Stimulated activated CD8-positive, alpha-beta memory T cell treated with anti-CD3 and anti-CD28 coated beads, Interleukin-15, amount 100 ng/mL, for 4 hours (primary cell): ENCODE measurements around the gene HOXB5.

Experiments used
- DNase-seq, 2 donors: peaks; one replicate each; pipeline ENCODE4 v3.0.0-alpha.2; 2020; ENCODE audit warnings: low read depth in 2 of 2

Gene HOXB5

DNA sequence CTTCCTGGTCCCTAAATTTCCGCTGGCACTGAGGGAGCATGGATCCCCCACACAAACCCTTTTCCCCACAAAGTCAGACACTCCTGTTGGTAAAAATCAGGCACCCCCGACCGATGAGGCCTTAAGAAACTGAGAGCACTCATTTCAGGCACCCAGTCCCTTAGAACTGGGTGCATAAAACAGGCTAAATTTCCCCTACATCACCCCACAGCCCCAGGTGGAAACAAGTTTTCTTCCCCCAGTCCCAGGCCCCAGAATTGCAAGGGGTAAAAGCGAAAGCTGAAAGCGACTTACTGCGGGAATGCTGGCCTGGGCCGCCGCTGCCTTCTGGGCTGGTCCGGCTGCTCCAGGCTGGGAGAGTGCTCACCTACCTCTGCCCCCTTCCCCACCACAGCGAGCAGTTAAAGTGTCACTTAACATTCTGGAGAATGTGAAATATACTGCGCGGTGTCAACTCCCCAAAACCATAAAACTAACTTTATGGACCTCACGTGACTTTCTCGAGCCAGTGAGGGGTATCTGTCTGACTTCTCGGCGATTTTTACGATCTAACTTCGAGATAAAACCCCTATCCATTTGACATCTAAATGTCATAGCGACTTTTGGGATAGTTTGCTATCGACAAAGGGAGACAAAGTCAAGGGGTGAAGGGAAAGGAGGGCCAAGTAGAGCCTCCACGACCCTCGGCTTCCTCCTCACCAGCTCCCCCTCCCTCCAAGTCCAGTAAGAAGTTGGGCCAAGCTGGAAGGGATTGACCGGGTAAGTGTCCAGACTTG is 3.6 kb downstream of the HOXB5 start, which contains the start of gene HOXB3:
Gene HOXB3, minus strand, starts transcription at position 411 of the 776 bp plus-strand sequence. CDS start 37,767 bp downstream, outside the sequence.
- no peak for DNase-seq

GRCh38 chr17:48589060-48589830 is 4.3 kb downstream of the HOXB5 start:
- DNase-seq = no peak

DNA sequence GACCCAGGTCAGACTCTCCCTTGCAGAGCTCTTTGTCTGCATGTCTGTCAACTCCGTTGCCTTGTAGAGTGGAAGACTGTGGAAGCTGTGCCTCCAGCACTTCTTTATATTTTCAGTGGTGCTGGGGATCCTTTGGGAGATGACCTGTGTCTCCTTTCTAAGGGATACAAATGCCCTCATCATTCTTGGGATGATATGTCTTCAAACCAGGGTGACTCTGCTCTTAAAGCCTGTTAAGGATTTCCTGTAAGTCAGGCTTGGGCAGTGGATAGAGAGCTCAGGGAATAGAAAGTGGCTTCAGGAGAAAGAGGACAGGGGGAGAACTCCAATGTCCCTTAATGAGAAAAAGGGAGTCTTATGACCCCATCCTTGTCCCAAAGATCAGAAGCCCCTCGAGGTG is 5.1 kb downstream of the HOXB5 start:
- no peak for DNase-seq

DNA sequence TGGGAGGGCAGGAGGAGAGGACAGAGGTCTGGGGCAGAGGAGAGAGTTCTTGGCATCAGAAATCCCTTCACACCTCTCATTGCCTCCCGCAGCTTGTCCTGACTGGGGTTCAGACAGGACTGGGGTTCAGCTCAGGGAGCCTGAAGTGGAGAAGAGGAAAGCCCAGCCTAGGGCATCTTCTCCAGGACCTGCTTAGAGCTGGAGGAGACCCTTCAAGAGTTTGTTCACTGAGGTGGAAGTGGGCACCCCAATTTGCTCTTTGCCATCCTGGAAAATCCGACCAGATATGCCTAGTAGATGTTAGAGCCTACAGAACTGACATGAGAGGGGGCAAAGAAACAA is 5.5 kb downstream of the HOXB5 start:
- no peak for DNase-seq

DNA sequence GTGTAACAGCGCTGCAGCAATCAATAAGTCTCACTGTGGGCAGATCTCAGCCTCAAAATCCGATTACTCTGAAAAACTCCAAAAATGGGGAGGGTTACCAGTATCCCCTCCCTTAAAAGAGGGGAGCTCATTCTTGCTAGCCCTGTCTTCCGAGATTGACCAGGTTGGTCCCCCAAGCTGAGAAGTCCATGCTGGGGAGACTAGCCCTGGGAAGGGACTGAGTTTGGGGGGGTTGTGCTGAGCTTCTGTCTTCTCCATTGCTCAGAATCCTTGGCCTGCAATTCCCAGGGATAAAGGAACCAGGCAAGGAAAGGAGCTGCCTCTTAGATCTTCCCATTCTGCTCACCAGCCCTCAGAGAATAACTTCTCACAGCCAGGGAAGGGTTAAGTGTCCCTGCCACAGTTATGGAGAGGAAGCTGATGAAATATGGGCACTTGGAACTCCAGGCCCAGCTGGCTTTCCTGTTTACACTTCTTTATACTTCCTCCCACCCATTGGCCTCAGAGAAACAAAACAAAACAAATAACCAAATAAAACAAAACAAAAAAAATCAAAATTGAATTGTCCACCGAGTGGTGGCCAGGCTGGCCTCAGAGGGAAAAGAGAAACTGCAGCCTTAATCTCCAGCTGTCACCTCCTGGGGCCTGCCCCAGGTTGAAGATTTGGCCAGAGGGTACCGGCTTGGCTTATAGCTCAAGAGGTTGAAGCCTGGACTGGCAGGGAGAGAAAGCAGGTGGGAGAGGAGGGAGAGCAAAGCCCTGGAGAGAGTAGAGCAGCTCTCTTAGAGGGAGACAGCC is 6.1 kb downstream of the HOXB5 start:
- no peak for DNase-seq

- DNase-seq = no peak
Measured at GRCh38 chr17:48586355-48587258, 7.0 kb downstream of the HOXB5 start.

GRCh38 chr17:48584223-48584741 is 9.3 kb downstream of the HOXB5 start:
- no peak for DNase-seq

- no peak for DNase-seq
Measured at GRCh38 chr17:48583708-48584222, 9.8 kb downstream of the HOXB5 start.

DNA sequence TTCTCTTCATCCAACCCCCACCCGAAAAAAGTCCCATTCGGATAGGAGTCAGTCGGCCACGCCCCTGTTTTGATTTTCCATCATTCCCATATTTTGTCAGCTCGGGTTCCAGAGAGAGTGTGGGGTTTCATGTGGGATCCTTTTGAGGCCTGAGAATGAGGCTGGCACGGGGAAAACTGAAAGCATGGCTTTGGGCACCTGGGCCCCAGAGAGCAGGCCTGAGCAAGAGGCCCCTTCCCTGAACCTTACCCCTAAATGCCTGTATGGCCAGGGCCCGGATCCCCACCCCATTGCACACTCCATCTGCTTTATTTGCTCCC is 10.9 kb downstream of the HOXB5 start:
- no peak for DNase-seq

GRCh38 chr17:48579760-48580554 is 13.6 kb downstream of the HOXB5 start:
- DNase-seq = no peak

GRCh38 chr17:48579471-48579759 is 14.2 kb downstream of the HOXB5 start:
- no peak for DNase-seq

DNA sequence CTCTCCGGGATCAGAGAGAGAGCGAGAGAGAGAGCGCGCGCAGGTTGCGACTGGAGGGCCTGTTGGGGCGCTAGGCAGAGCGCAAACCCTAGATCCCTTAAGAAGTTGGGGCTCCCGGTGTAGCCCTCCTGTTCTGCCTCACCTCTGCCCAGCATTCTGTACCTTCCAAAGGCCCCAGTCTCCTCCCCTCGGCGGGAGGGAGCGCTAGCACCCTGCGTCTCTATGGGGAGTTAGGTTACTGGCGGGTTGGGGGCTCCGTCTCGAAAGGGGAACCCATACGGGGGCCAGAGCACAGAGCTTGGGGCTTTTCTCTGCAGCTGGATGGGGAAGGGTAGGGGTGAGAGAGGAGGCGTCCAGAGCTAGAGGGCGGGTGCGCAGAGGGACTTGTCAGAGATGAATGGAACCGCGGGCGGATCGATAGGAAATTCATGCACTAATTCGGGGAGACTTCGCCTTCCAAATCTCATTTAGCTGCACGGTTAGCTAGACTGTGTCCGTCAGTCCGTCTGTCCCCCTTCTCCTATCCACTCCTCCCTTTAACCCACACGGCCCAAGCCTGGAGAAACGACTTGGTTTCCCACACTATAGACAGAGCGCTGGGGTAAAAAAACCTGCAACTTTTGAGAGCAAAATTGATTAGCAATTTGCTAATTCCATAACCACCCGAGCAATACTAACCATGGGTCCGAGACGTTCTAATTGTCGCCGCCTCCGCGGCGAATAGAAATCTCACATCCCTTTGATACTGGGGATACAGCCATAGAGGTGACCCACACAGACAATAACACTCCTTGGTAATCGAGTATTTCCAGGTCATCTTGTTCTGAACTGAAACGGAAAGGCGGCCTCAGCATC is 14.7 kb downstream of the HOXB5 start:
- no peak for DNase-seq

- DNase-seq = peak in 1 of 2 donors; percentile 37
Measured at GRCh38 chr17:48577946-48578615, 15.5 kb downstream of the HOXB5 start, which contains the start of gene HOXB4. Gene HOXB4 (minus strand): TSS chr17:48578350. CDS start chr17:48578319, 31 bp downstream.

DNA sequence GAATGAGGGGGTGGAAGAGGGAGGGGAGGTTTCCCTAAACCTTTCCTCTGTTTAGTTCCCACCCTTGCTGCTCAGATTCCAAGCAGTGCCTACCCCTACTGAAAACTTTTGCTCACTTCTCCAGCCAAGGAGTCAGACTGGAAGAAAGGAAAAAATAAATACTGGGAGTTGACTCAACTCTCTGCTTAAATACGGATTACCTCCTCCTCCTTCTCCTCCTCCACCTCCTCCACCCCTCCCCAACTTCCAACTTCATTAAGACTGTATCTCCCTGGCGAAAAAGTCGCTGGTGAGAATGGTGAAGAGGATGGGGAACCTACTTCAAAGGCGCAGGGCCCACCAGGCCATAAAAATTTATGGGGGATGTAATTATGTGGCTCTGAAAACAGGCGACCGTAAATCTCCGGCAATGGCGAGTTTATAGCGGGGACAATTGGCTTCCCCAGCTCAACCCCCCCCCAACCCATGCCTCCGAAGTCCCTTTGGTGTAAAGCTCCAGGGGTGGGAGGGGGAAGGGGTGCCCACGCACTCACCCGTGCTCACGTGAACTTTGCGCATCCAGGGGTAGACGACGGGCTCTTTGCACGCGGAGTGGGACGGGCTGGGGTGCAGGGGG is 16.1 kb downstream of the HOXB5 start:
- no peak for DNase-seq

- no peak for DNase-seq
Measured at GRCh38 chr17:48576479-48577309, 16.9 kb downstream of the HOXB5 start.

DNA sequence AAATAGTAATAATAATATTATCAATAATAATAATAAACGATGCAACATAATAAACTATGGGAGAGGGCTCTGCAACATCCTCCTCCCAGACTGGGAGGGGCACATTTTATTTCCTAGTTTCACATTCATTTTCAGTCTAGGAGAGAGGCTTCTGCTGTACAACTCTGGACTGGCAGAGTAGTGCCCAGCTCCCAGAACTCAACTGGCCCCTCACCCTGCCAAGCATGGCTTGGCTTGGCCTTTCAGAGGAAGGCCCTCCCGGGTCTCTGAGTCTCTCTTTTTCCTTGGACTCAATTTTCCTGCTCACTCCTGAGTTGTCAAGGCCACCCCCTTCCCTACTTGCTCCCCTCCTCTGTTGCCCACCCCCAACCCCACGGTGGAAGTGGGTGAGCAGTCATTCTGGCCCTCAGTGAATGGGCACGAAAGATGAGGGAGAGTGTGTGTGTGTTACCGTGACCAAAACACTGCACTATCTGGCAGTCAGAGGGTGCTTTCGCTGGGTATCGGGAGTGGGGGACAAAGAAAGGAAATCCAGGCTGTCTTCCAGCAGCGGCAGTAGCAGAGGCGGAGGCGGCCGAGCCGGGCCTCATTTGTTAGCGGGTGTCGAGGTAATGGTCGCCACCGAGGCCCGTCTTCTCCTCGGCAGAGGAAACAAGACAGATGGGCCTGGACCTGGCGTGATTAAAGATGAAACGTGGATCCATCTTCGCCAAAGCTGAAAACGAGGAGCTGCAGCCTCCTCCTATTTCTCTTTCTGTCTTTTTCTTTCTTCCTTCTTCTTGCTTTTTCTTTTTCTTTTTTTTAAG is 17.7 kb downstream of the HOXB5 start:
- DNase-seq = no peak
